ENCODE measurements around the gene TWIST2. TPM values are rescaled to one million over a fixed set of nuclear protein-coding genes. Genes with fewer than 3 reads are reported as not detected.

Gene TWIST2
- total RNA-seq, 2 donors from 2014 or later: 7.5 to 40.5 TPM

DNA sequence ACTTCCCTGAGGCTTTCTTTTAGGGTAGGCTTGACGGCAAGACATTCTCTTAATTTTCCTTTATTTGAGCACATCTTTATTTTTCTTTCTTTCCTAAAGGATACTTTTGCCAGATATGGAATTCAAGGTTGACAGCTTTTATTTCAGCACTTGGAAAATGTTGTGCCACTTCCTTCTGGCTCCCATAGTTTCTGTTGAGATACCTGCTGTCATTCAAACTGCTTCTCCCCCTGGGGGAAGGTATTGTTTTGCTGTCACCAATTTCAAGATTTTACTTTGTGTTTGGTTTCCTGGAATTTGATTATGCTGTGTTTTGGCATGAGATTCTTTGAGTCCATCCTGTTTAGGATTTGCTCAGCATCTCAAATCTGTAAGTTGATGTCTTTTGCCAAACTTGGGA, 39.1 kb upstream of the TWIST2 start:
- Histone ChIP-seq H3K27ac (no peak overlapping the region), H3K4me3 (no peak overlapping the region), H3K27me3 (no peaks in the 10 kb centered on the region), H3K4me1 (no peaks in the 10 kb centered on the region), H3K9me3 (no peaks in the 10 kb centered on the region), H3K36me3 (replicated peaks in 1 of 2; ENCODE audit: insufficient read depth in 1 of 2, low read depth in 2 of 2) (no peaks in the 10 kb centered on the region)
- ATAC-seq: no peak
- WGBS, 2 donors: 74 to 91% methylated on average over 1 of the region's 1 CpG
- intact Hi-C loops (cut with DNase I): no loop called here
- TF ChIP-seq POLR2A (IDR thresholded peaks at IDR 0.05): no peak
- TF ChIP-seq, protein P1, sequence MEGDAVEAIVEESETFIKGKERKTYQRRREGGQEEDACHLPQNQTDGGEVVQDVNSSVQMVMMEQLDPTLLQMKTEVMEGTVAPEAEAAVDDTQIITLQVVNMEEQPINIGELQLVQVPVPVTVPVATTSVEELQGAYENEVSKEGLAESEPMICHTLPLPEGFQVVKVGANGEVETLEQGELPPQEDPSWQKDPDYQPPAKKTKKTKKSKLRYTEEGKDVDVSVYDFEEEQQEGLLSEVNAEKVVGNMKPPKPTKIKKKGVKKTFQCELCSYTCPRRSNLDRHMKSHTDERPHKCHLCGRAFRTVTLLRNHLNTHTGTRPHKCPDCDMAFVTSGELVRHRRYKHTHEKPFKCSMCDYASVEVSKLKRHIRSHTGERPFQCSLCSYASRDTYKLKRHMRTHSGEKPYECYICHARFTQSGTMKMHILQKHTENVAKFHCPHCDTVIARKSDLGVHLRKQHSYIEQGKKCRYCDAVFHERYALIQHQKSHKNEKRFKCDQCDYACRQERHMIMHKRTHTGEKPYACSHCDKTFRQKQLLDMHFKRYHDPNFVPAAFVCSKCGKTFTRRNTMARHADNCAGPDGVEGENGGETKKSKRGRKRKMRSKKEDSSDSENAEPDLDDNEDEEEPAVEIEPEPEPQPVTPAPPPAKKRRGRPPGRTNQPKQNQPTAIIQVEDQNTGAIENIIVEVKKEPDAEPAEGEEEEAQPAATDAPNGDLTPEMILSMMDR (IDR thresholded peaks at IDR 0.05): no peak
- no peak for DNase-seq

DNA sequence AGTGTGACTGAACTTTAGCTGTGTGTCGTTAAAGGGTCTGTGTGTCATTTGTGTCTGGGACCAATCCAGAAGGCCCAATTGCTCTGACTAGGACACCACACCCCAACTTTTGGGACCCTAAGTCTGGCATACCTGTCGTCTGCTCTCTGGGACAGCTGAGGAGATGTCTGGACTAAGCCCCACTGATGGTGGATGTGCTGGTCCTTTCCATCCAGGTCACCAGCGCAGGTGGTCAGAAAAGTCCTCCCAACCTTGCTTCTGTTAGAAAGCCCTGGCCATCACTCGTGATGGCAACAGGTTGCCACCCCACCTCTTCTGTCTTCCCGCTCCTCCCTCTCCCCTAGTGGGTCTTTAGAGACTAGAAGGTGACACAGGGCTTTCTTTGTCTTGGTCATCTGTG, 37.6 kb upstream of the TWIST2 start:
- no peak for DNase-seq
- no peak overlapping the region for H3K4me3 ChIP-seq
- no peaks in the 10 kb centered on the region for H3K36me3 ChIP-seq (replicated peaks in 1 of 2; ENCODE audit: insufficient read depth in 1 of 2, low read depth in 2 of 2)
- no peak for ATAC-seq
- WGBS, 2 donors: 67 to 79% methylated on average over 4 to 5 of the region's 5 CpGs
- H3K4me1 ChIP-seq: no peaks in the 10 kb centered on the region
- H3K27me3 ChIP-seq: no peaks in the 10 kb centered on the region
- no peak overlapping the region for H3K27ac ChIP-seq
- intact Hi-C loops (cut with DNase I): no loop called here
- no peaks in the 10 kb centered on the region for H3K9me3 ChIP-seq
- no peak for TF ChIP-seq POLR2A (IDR thresholded peaks at IDR 0.05)

DNA sequence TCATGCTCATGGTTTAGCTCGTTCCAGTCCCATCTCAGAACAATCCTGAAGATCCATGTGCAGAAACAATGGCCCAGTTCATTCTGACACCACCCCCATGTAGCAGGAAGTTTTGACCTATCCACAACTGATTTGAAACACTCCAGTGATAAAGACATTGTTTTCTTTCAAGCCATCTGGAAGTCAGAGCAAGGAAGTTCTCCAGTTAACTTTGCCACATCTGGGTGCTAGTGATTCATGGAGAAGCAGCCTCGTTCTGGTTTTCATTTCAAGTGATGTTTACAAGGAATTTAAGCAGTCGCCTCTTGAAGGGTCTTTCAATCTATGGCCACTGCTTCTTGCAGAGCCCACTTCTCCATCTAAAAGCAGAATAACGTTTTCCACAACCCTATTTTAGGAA, 36.6 kb upstream of the TWIST2 start:
- no peaks in the 10 kb centered on the region for H3K27me3 ChIP-seq
- DNase-seq: no peak
- no peaks in the 10 kb centered on the region for H3K36me3 ChIP-seq (replicated peaks in 1 of 2; ENCODE audit: insufficient read depth in 1 of 2, low read depth in 2 of 2)
- ATAC-seq: no peak
- no peak for TF ChIP-seq POLR2A (IDR thresholded peaks at IDR 0.05)
- TF ChIP-seq, protein P1 (IDR thresholded peaks at IDR 0.05): no peak
- intact Hi-C loops (cut with DNase I): no loop called here
- H3K4me1 ChIP-seq: no peaks in the 10 kb centered on the region
- H3K27ac ChIP-seq: no peak overlapping the region
- H3K4me3 ChIP-seq: no peak overlapping the region
- 40 to 46% methylated on average over 4 of the region's 4 CpGs for WGBS, 2 donors
- H3K9me3 ChIP-seq: no peaks in the 10 kb centered on the region

GRCh38 chr2:238811759-238812158, 36.1 kb upstream of the TWIST2 start:
- Histone ChIP-seq H3K4me3 (no peak overlapping the region), H3K4me1 (no peaks in the 10 kb centered on the region), H3K27ac (no peak overlapping the region), H3K27me3 (no peaks in the 10 kb centered on the region), H3K9me3 (no peaks in the 10 kb centered on the region), H3K36me3 (replicated peaks in 1 of 2; ENCODE audit: insufficient read depth in 1 of 2, low read depth in 2 of 2) (no peaks in the 10 kb centered on the region)
- intact Hi-C loops (cut with DNase I): no loop called here
- ATAC-seq (no peak), DNase-seq (no peak)
- 66 to 77% methylated on average over 5 of the region's 5 CpGs for WGBS, 2 donors
- TF ChIP-seq POLR2A (IDR thresholded peaks at IDR 0.05): no peak
- TF ChIP-seq, protein P1 (IDR thresholded peaks at IDR 0.05): no peak

DNA sequence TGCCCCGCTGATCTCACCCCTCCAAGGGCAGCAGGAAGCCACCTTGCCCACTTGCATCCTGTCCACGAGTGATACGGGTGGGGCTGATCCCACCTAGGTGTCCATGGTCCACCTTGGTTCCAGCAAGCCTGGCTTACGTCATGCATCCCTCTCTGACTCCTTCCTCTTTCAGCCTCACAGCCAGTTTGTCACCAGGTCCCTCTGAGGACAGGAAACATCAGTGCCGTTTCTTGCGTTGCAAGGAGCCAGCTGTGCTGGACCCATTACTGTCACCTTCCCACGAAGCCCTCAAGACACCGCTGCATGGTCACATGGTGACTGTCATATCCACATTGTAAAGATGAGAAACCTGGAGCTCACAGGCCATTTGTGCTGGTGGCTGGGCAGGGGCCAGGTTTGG, 34.8 kb upstream of the TWIST2 start:
- DNase-seq (no peak), ATAC-seq (no peak)
- H3K36me3 ChIP-seq (replicated peaks in 1 of 2; ENCODE audit: insufficient read depth in 1 of 2, low read depth in 2 of 2): no peaks in the 10 kb centered on the region
- no peaks in the 10 kb centered on the region for H3K4me1 ChIP-seq
- TF ChIP-seq POLR2A (IDR thresholded peaks at IDR 0.05): no peak
- TF ChIP-seq, protein P1 (IDR thresholded peaks at IDR 0.05): no peak
- intact Hi-C loops (cut with DNase I): no loop called here
- H3K4me3 ChIP-seq: no peak overlapping the region
- WGBS, 2 donors: 60 to 67% methylated on average over 8 of the region's 8 CpGs
- H3K27ac ChIP-seq: no peak overlapping the region
- no peaks in the 10 kb centered on the region for H3K27me3 ChIP-seq
- no peaks in the 10 kb centered on the region for H3K9me3 ChIP-seq
